HCT116 (cell line): ENCODE data around the gene GRID2IP. TPM values are rescaled to one million over a fixed set of nuclear protein-coding genes. Genes with fewer than 3 reads are reported as not detected.

Source experiments
- ATAC-seq: fragments of 200-7000 bp; cut with Tn5 transposase; 2 replicates; pipeline ENCODE4 v1.9.1; 2020; ENCODE audit warnings: mild to moderate bottlenecking, moderate library complexity
- BruUV-seq: library from RNA; stranded (reverse); fragments of 400-500 nt; replicated peaks from 2 replicates; lab custom pipeline; 2021; lab: Mats Ljungman, UMichigan
- CTCF ChIA-PET: fragments of 300-600 bp; sonication (Branson Sonifier 250); formaldehyde crosslinking; loops from one replicate; lab custom pipeline; 2021; ENCODE audit warnings: antibody characterized with exemption; lab: Charles Lee
- POLR2A ChIA-PET: fragments of 300-600, 350-600 bp; sonication (Branson Sonifier 250); formaldehyde crosslinking; loops from one replicate; lab custom pipeline; 2021; ENCODE audit warnings: antibody characterized with exemption; lab: Charles Lee
- RAD21 ChIA-PET, 2 experiments: fragments of 300-600 bp; sonication (Branson Sonifier 250); formaldehyde crosslinking; loops; one replicate each; lab custom pipeline; 2023; ENCODE audit warnings: low total read pairs in 2 of 2; ENCODE audit not compliant: uncharacterized antibody in 2 of 2, unreplicated experiment in 2 of 2, low non-redundant PET in 1 of 2; lab: Charles Lee
- DNase-seq: peaks from one replicate; pipeline ENCODE4 v3.0.0-alpha.2; 2010; ENCODE audit warnings: low read depth, low spot score
- H2AFZ ChIP-seq: fragments of 200-600 bp; shearing (Covaris generic), sonication (generic); 2 replicates; pipeline ENCODE4 v1.6.1; 2017; ENCODE audit warnings: low read depth, mixed run types, mixed read lengths, antibody characterized with exemption, low read length; ENCODE audit not compliant: poor library complexity, severe bottlenecking
- H3K27ac ChIP-seq: 2 replicates; pipeline ENCODE4 v1.5.1; 2012; ENCODE audit warnings: low read depth, low read length
- H3K27me3 ChIP-seq: fragments of 200-600 bp; sonication (generic); 2 replicates; pipeline ENCODE4 v1.6.1; 2016; ENCODE audit warnings: mixed run types, low read length, mixed read lengths; ENCODE audit not compliant: insufficient read depth
- H3K36me3 ChIP-seq, 2 experiments: fragments of 200-500 bp in 1 of 2; fragments of 200-600 bp in 1 of 2; sonication (Bioruptor generic) in 1 of 2; sonication (generic) in 1 of 2; 2 replicates each; pipeline versions ENCODE4 v1.5.1 to v1.6.1; 2014 to 2016; ENCODE audit warnings: low read length in 2 of 2, inconsistent platforms in 1 of 2, mixed read lengths in 1 of 2, mixed run types in 1 of 2; ENCODE audit not compliant: insufficient read depth in 2 of 2, control insufficient read depth in 1 of 2
- H3K4me1 ChIP-seq, 2 experiments: fragments of 200-600 bp in 1 of 2; sonication (generic) in 1 of 2; 2 replicates each; pipeline versions ENCODE4 v1.5.1 to v1.6.1; 2012 to 2017; ENCODE audit warnings: low read length in 2 of 2, inconsistent platforms in 1 of 2, mild to moderate bottlenecking in 1 of 2, mixed read lengths in 1 of 2, mixed run types in 1 of 2, moderate library complexity in 1 of 2; ENCODE audit not compliant: insufficient read depth in 2 of 2, control insufficient read depth in 1 of 2
- H3K4me2 ChIP-seq: fragments of 200-600 bp; sonication (generic); 2 replicates; pipeline ENCODE4 v1.6.1; 2017; ENCODE audit warnings: mixed run types, low read length, mixed read lengths
- H3K4me3 ChIP-seq, 2 experiments: fragments of 200-600 bp in 1 of 2; sonication (generic) in 1 of 2; replicated peaks in 1 of 2; 2 replicates each; pipeline ENCODE4 v1.5.1; 2011 to 2016; ENCODE audit warnings: low read length in 2 of 2, control low read depth in 1 of 2, low read depth in 1 of 2, mild to moderate bottlenecking in 1 of 2, mixed read lengths in 1 of 2, mixed run types in 1 of 2
- H3K79me2 ChIP-seq: fragments of 200-600 bp; sonication (generic); 2 replicates; pipeline ENCODE4 v1.6.1; 2017; ENCODE audit warnings: mild to moderate bottlenecking, mixed run types, low read length, moderate library complexity, mixed read lengths; ENCODE audit not compliant: insufficient read depth
- H3K9ac ChIP-seq: fragments of 200-600 bp; sonication (generic); 2 replicates; pipeline ENCODE4 v1.6.1; 2016; ENCODE audit warnings: low read length, mixed read lengths
- H3K9me2 ChIP-seq: fragments of 200-600 bp; sonication (generic), shearing (Covaris generic); 2 replicates; pipeline ENCODE4 v1.6.1; 2017; ENCODE audit warnings: mixed run types, mild to moderate bottlenecking, moderate library complexity; ENCODE audit not compliant: insufficient read depth
- H3K9me3 ChIP-seq, 2 experiments: fragments of 200-500 bp in 1 of 2; fragments of 200-600 bp in 1 of 2; sonication (Bioruptor generic) in 1 of 2; sonication (generic) in 1 of 2; 2 replicates each; pipeline ENCODE4 v1.6.1; 2014 to 2017; ENCODE audit warnings: low read length in 2 of 2, mixed read lengths in 2 of 2, inconsistent platforms in 1 of 2, low read depth in 1 of 2, mild to moderate bottlenecking in 1 of 2, mixed run types in 1 of 2, moderate library complexity in 1 of 2; ENCODE audit not compliant: control insufficient read depth in 1 of 2, insufficient read depth in 1 of 2
- H4K20me1 ChIP-seq: fragments of 200-600 bp; sonication (generic), shearing (Covaris generic); 2 replicates; pipeline ENCODE4 v1.6.1; 2017; ENCODE audit warnings: mixed run types, mild to moderate bottlenecking, moderate library complexity; ENCODE audit not compliant: insufficient read depth
- CEBPB ChIP-seq: IDR thresholded peaks from 2 replicates; pipeline ENCODE4 v1.6.1; 2012; ENCODE audit warnings: low read depth
- EGR1 ChIP-seq: IDR thresholded peaks from 2 replicates; pipeline ENCODE4 v1.6.1; 2012; ENCODE audit warnings: low read depth
- EZH2phosphoT487 ChIP-seq: fragments of 200-600 bp; IDR thresholded peaks from 2 replicates; pipeline ENCODE4 v1.6.1; 2018; ENCODE audit warnings: antibody characterized with exemption, borderline replicate concordance
- JUND ChIP-seq: IDR thresholded peaks from 2 replicates; pipeline ENCODE4 v1.6.1; 2012
- MAX ChIP-seq: IDR thresholded peaks from 2 replicates; pipeline ENCODE4 v1.6.1; 2012
- SP1 ChIP-seq: IDR thresholded peaks from 2 replicates; pipeline ENCODE4 v1.6.1; 2012; ENCODE audit warnings: low read depth
- SRF ChIP-seq: IDR thresholded peaks from 2 replicates; pipeline ENCODE4 v1.6.1; 2012; ENCODE audit warnings: low read depth
- TCF7L2 ChIP-seq: IDR thresholded peaks from 2 replicates; pipeline ENCODE4 v1.7.0; 2011; ENCODE audit warnings: borderline replicate concordance, inconsistent platforms; ENCODE audit not compliant: insufficient read depth, insufficient read length; ENCODE audit errors: extremely low read depth
- intact Hi-C: fragments of 100-400 bp; cut with micrococcal nuclease; formaldehyde crosslinking; loops from 2 replicates; pipeline ENCODE4 v1.10.0; 2022
- total RNA-seq: library from RNA; stranded (reverse); gene quantifications from one replicate; pipeline ENCODE4 v1.2.1, GENCODE V29; 2021; ENCODE audit not compliant: unreplicated experiment
- TF ChIP-seq, protein P1 (sequence below): IDR thresholded peaks from 2 replicates; pipeline ENCODE4 v1.6.1; 2011; ENCODE audit warnings: mild to moderate bottlenecking, low read length, moderate library complexity; ENCODE audit not compliant: insufficient replicate concordance; ENCODE audit errors: extremely low read depth
- TF ChIP-seq, protein P2 (sequence below): IDR thresholded peaks from 2 replicates; pipeline ENCODE4 v1.6.1; 2012

Gene GRID2IP
- total RNA-seq, 1 experiment from 2014 or later: 3.2 TPM

DNA sequence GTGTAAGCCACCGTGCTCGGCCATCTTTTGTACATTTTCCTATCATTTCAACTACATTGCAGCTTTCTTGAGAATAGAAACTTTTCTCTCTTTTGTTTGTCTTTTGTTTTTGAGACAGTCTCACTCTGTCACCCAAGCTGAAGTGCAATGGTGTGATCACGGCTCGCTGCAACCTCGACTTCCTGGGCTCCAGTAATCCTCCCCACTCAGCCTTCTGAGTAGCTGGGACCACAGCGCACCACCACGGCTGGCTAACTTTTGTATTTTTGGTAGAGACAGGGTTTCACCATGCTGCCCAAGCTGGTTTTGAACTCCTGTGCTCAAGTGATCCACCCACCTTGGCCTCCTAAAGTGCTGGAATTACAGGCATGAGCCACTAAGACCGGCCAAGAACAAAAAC is 72.2 kb downstream of the GRID2IP start:
- no peaks in the 10 kb centered on the region for H3K9me2 ChIP-seq
- no peak overlapping the region for H3K27ac ChIP-seq
- H3K9ac ChIP-seq: no peak overlapping the region
- H3K9me3 ChIP-seq: no peaks in the 10 kb centered on the region
- ATAC-seq: no peak
- peaks cover 8 to 26% of the 10 kb centered on the region in 2 experiments; a peak in 2 of 4 replicates for H3K36me3 ChIP-seq
- peaks cover 99% of the 10 kb centered on the region for H3K79me2 ChIP-seq
- peaks cover 28% of the 10 kb centered on the region; the same call in 1 of the 2 replicates for H4K20me1 ChIP-seq
- no TSS peak for BruUV-seq
- POLR2A ChIA-PET: no interaction called here
- no peak overlapping the region for H3K4me2 ChIP-seq
- peaks cover 5 to 16% of the 10 kb centered on the region in 2 experiments for H3K4me1 ChIP-seq
- no peak for TF ChIP-seq MAX
- TF ChIP-seq EGR1: no peak
- no peak for TF ChIP-seq CEBPB
- TF ChIP-seq JUND: no peak
- TF ChIP-seq EZH2phosphoT487: no peak
- TF ChIP-seq, protein P1, sequence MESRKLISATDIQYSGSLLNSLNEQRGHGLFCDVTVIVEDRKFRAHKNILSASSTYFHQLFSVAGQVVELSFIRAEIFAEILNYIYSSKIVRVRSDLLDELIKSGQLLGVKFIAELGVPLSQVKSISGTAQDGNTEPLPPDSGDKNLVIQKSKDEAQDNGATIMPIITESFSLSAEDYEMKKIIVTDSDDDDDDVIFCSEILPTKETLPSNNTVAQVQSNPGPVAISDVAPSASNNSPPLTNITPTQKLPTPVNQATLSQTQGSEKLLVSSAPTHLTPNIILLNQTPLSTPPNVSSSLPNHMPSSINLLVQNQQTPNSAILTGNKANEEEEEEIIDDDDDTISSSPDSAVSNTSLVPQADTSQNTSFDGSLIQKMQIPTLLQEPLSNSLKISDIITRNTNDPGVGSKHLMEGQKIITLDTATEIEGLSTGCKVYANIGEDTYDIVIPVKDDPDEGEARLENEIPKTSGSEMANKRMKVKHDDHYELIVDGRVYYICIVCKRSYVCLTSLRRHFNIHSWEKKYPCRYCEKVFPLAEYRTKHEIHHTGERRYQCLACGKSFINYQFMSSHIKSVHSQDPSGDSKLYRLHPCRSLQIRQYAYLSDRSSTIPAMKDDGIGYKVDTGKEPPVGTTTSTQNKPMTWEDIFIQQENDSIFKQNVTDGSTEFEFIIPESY: no peak
- TF ChIP-seq SRF: no peak
- no peak for TF ChIP-seq TCF7L2
- TF ChIP-seq SP1: no peak
- TF ChIP-seq, protein P2, sequence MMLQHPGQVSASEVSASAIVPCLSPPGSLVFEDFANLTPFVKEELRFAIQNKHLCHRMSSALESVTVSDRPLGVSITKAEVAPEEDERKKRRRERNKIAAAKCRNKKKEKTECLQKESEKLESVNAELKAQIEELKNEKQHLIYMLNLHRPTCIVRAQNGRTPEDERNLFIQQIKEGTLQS: no peak
- H3K4me3 ChIP-seq: no peak overlapping the region
- DNase-seq: no peak
- no peak overlapping the region for H2AFZ ChIP-seq
- no peaks in the 10 kb centered on the region for H3K27me3 ChIP-seq
- CTCF ChIA-PET: no interaction called here
- RAD21 ChIA-PET: no interaction called here
- intact Hi-C loops: no loop called here
